OCI-LY7 (cell line): ENCODE data around the gene PLAGL1.

Experiments
- CTCF ChIP-seq: fragments of 200-600 bp; sonication (generic); conservative IDR thresholded peaks from 2 replicates; pipeline ENCODE4 v1.5.1; 2014; ENCODE audit warnings: mild to moderate bottlenecking, antibody characterized with exemption, low read length, moderate library complexity, mixed read lengths
- EZH2phosphoT487 ChIP-seq: fragments of 200-600 bp; sonication (generic); IDR thresholded peaks from 2 replicates; pipeline ENCODE4 v1.6.1; 2018; ENCODE audit warnings: low read depth, borderline replicate concordance, mild to moderate bottlenecking, mixed run types, antibody characterized with exemption, low read length, moderate library complexity, mixed read lengths

- TF ChIP-seq CTCF (no peak), EZH2phosphoT487 (no peak)
Measured at GRCh38 chr6:144006736-144007477, 1.2 kb downstream of the PLAGL1 start.
